GM12878 (cell line): ENCODE results near the gene LTA. TPM values are rescaled to one million over a fixed set of nuclear protein-coding genes. Genes with fewer than 3 reads are reported as not detected.
A peak's percentile ranks its signal among the peaks of the same experiment; 100 is the strongest.

ENCODE experiments used
- ATAC-seq: fragments of 200-7000 bp; cut with Tn5 transposase; 3 replicates; pipeline ENCODE4 v1.9.1; 2020; ENCODE audit warnings: mild to moderate bottlenecking, moderate library complexity
- BruUV-seq: library from RNA; stranded (reverse); fragments of 400-500 nt; replicated peaks from 2 replicates; lab custom pipeline; 2021; lab: Mats Ljungman, UMichigan
- CTCF ChIA-PET: fragments of 300-600 bp; sonication (Branson Sonifier 250); formaldehyde crosslinking; extraction: SDS; loops from one replicate; lab custom pipeline; 2021; ENCODE audit warnings: inconsistent platforms; lab: Yijun Ruan, JAX
- POLR2A ChIA-PET: fragments of 350-600 bp; formaldehyde crosslinking; extraction: SDS; loops from one replicate; lab custom pipeline; 2021; ENCODE audit warnings: inconsistent platforms; lab: Charles Lee
- RAD21 ChIA-PET: fragments of 300-600 bp; sonication (Branson Sonifier 250); formaldehyde crosslinking; loops from one replicate; lab custom pipeline; 2023; ENCODE audit warnings: antibody characterized with exemption; ENCODE audit not compliant: unreplicated experiment; lab: Charles Lee
- SMC1A ChIA-PET: fragments of 300-600 bp; sonication (Branson Sonifier 250); formaldehyde crosslinking; loops from one replicate; lab custom pipeline; 2023; ENCODE audit not compliant: unreplicated experiment, uncharacterized antibody; lab: Charles Lee
- DNase-seq: peaks from one replicate; pipeline ENCODE4 v3.0.0-alpha.2; 2011; ENCODE audit warnings: low read depth, low spot score
- FAIRE-seq: peaks from 3 replicates; lab custom pipeline; 2011; peaks lifted over from hg19 to GRCh38; lab: Jason Lieb, UNC
- H2AFZ ChIP-seq: 2 replicates; pipeline ENCODE4 v1.6.0; 2011; ENCODE audit warnings: low read depth, low read length, control low read depth; ENCODE audit not compliant: control insufficient read depth
- H3K27ac ChIP-seq: 2 replicates; pipeline ENCODE4 v1.5.1; 2011; ENCODE audit warnings: control low read depth; ENCODE audit not compliant: control insufficient read depth, insufficient read depth
- H3K27me3 ChIP-seq, 2 experiments: replicated peaks in 1 of 2; 2 replicates each; pipeline versions ENCODE4 v1.6.0 to v1.6.1; 2011; ENCODE audit warnings: low read length in 1 of 2; ENCODE audit not compliant: control insufficient read depth in 2 of 2, insufficient read depth in 2 of 2
- H3K36me3 ChIP-seq, 2 experiments: 2 replicates each; pipeline ENCODE4 v1.5.1; 2011; ENCODE audit warnings: low read length in 1 of 2; ENCODE audit not compliant: control insufficient read depth in 2 of 2, insufficient read depth in 2 of 2
- H3K4me1 ChIP-seq: 2 replicates; pipeline ENCODE4 v1.6.1; 2011; ENCODE audit warnings: mild to moderate bottlenecking, low read length, moderate library complexity, mixed read lengths; ENCODE audit not compliant: control insufficient read depth, insufficient read depth
- H3K4me2 ChIP-seq: 2 replicates; pipeline ENCODE4 v1.6.0; 2011; ENCODE audit warnings: control low read depth; ENCODE audit not compliant: control insufficient read depth, insufficient read depth
- H3K4me3 ChIP-seq: fragments of 200-600 bp; sonication (generic); 2 replicates; pipeline ENCODE4 v1.5.1; 2016
- H3K79me2 ChIP-seq: 2 replicates; pipeline ENCODE4 v1.6.0; 2011; ENCODE audit warnings: low read length; ENCODE audit not compliant: control insufficient read depth, insufficient read depth
- H3K9ac ChIP-seq: 2 replicates; pipeline ENCODE4 v1.8.0; 2011; ENCODE audit warnings: low read length, control low read depth, mixed read lengths; ENCODE audit not compliant: control insufficient read depth, insufficient read depth
- H3K9me3 ChIP-seq: replicated peaks from 3 replicates; pipeline ENCODE4 v1.5.1; 2011; ENCODE audit warnings: mild to moderate bottlenecking, low read length; ENCODE audit not compliant: control insufficient read depth, insufficient read depth
- H4K20me1 ChIP-seq: 2 replicates; pipeline ENCODE4 v1.6.0; 2011; ENCODE audit not compliant: control insufficient read depth, insufficient read depth
- BHLHE40 ChIP-seq, 2 experiments: fragments of 450-650 bp in 1 of 2; IDR thresholded peaks; 2 replicates each; pipeline ENCODE4 v1.6.1; 2011 to 2017; ENCODE audit warnings: low read depth in 2 of 2, borderline replicate concordance in 1 of 2, improper control_type of control experiment in 1 of 2, low read length in 1 of 2, mild to moderate bottlenecking in 1 of 2
- POLR2A ChIP-seq: IDR thresholded peaks from 2 replicates; pipeline ENCODE4 v1.6.1; 2011; ENCODE audit warnings: low read depth, mild to moderate bottlenecking, low read length
- POLR2AphosphoS5 ChIP-seq: IDR thresholded peaks from 2 replicates; pipeline ENCODE4 v1.6.1; 2011; ENCODE audit warnings: mild to moderate bottlenecking, low read length, inconsistent platforms
- SMAD5 ChIP-seq: IDR thresholded peaks from 2 replicates; pipeline ENCODE4 v1.6.1; 2016; ENCODE audit warnings: antibody characterized with exemption, low read depth
- TCF3 ChIP-seq: IDR thresholded peaks from 2 replicates; pipeline ENCODE4 v1.6.1; 2012; ENCODE audit warnings: low read depth, mild to moderate bottlenecking, low read length, borderline replicate concordance; ENCODE audit not compliant: insufficient read depth
- ZNF24 ChIP-seq: fragments of 450-650 bp; IDR thresholded peaks from 2 replicates; pipeline ENCODE4 v1.6.1; 2017; ENCODE audit warnings: antibody characterized with exemption, mild to moderate bottlenecking
- ZNF274 ChIP-seq: IDR thresholded peaks from one replicate; pipeline ENCODE4 v1.8.0; 2011; ENCODE audit not compliant: insufficient read length, insufficient read depth
- ZNF687 ChIP-seq: fragments of 450-650 bp; IDR thresholded peaks from 2 replicates; pipeline ENCODE4 v1.6.1; 2017; ENCODE audit warnings: mild to moderate bottlenecking, moderate library complexity
- ZSCAN29 ChIP-seq: fragments of 450-650 bp; IDR thresholded peaks from 2 replicates; pipeline ENCODE4 v1.6.1; 2017; ENCODE audit warnings: mild to moderate bottlenecking, moderate library complexity
- WGBS: methylation state at CpG from one replicate; pipeline ENCODE4 v1.1.6; 2016; ENCODE audit warnings: low lambda C conversion rate; ENCODE audit not compliant: insufficient replicate concordance, insufficient coverage; ENCODE audit errors: missing lambda C conversion rate; 5-methylcytosine and 5-hydroxymethylcytosine counted together
- in situ Hi-C: fragments of 300-500 bp; cut with MboI; formaldehyde crosslinking; loops from 9 replicates; pipeline ENCODE4 v1.14.3; 2018; ENCODE audit warnings: mixed read lengths
- intact Hi-C: fragments of 100-400 bp; cut with micrococcal nuclease; formaldehyde crosslinking; loops from one replicate; pipeline ENCODE4 v1.14.2; 2022; ENCODE audit not compliant: unreplicated experiment
- polyA plus RNA-seq, 11 experiments: library from polyadenylated mRNA; depleted of rRNA in 4 of 11; unstranded in 6 of 11; stranded (reverse) in 5 of 11; fragments of >200 nt; fragmentation: Nextera tagmentation in 4 of 11; fragmentation: Illumina TruSeq in 1 of 11; extraction: Ambion mirVana in 4 of 11; extraction: Trizol in 1 of 11; gene quantifications; 1 replicate in 1 of 11; 2 replicates in 10 of 11; pipeline versions ENCODE4 v1.2.1 to v1.2.3, GENCODE V29; 2011 to 2016; ENCODE audit warnings: inconsistent platforms in 2 of 11, missing spikeins in 2 of 11, low read depth in 1 of 11
- total RNA-seq, 4 experiments: library from RNA; depleted of rRNA in 3 of 4; stranded (reverse); fragments of >200 nt in 3 of 4; fragmentation: Illumina TruSeq in 1 of 4; extraction: Trizol in 1 of 4; gene quantifications; 2 replicates each; pipeline versions ENCODE4 v1.2.1 to v1.2.3, GENCODE V29; 2013 to 2021
- TF ChIP-seq, protein P1 (sequence below): IDR thresholded peaks from 2 replicates; pipeline ENCODE4 v1.6.1; 2012; ENCODE audit warnings: low read depth, low read length, improper control_type of control experiment
- TF ChIP-seq, protein P2 (sequence below): fragments of 450-650 bp; IDR thresholded peaks from 2 replicates; pipeline ENCODE4 v1.6.1; 2014; ENCODE audit warnings: mild to moderate bottlenecking

LTA gene
- total and polyA plus RNA-seq, 10 of the 15 experiments (the other 5 are each of a cell fraction or from before 2014, with no cell fraction given), result 27.5 to 100 (median 75.1) TPM

GRCh38 chr6:31621991-31622390 lies 49.9 kb downstream of the LTA start (continued):
- no peak for TF ChIP-seq ZNF687
- no peak for TF ChIP-seq ZSCAN29
- TF ChIP-seq, protein P1, sequence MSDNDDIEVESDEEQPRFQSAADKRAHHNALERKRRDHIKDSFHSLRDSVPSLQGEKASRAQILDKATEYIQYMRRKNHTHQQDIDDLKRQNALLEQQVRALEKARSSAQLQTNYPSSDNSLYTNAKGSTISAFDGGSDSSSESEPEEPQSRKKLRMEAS, result no peak
- TF ChIP-seq, all 136 proteins: peak for 0

DNA sequence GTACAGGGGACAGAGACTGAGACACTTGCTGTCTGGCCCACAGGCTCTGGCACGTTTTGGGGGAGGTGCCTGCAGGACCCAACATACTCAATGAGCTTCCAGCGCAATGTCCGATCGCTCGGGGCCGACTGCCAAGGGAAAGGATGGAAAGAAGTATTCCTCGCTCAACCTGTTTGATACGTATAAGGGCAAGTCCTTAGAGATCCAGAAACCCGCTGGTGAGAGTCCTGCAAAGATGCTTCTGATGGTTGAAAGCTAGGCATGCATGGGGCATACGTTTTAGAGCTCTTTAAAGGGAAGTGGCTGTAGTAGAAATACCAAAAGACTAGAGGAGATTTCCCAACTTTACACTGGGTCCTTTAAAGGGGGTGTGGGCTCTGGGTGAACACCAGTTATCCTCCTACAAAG lies 50.6 kb downstream of the LTA start:
- 86% methylated on average over 10 of the region's 10 CpGs for WGBS
- ATAC-seq (no peak), DNase-seq (no peak), FAIRE-seq (no peak)
- Histone ChIP-seq H3K27me3 (no peaks in the 10 kb centered on the region), H3K9me3 (no peaks in the 10 kb centered on the region), H3K27ac (no peak overlapping the region), H2AFZ (no peak overlapping the region), H3K36me3 (peaks cover 31 to 39% of the 10 kb centered on the region in 2 experiments), H4K20me1 (peaks cover 4% of the 10 kb centered on the region; the same call in 1 of the 2 replicates), H3K4me3 (peak overlapping the region; percentile 86; the same call in 1 of the 2 replicates), H3K4me1 (peaks cover 2% of the 10 kb centered on the region), H3K79me2 (peaks cover 39% of the 10 kb centered on the region), H3K4me2 (peak overlapping the region; percentile 74), H3K9ac (peak overlapping the region; percentile 99; the same call in 1 of the 2 replicates)
- intact Hi-C loops, result no loop called here
- CTCF ChIA-PET, result interaction anchor here (0.9 to 3.0 kb wide), 14 partner anchors 10 to 210 kb away, joined by 3 to 17 read pairs (median 4); partner anchors contain the start of genes ABHD16A, ATP6V1G2, BAG6 and LST1
- TF ChIP-seq TCF3 (no peak), ZNF274 (no peak), POLR2A (0 out of 2 replicates have a peak, but pooled peaks have one; percentile 15), ZNF24 (no peak), BHLHE40 (IDR thresholded peaks at IDR 0.05; ENCODE audit: borderline replicate concordance in 1 of 2, low read depth in 2 of 2, low read length in 1 of 2) (peak; percentile 19 to 57; a peak in 2 of 4 replicates), SMAD5 (peak; percentile 52; the same call in 1 of the 2 replicates), POLR2AphosphoS5 (0 out of 2 replicates have a peak, but pooled peaks have one; percentile 24)
- TF ChIP-seq, protein P2, sequence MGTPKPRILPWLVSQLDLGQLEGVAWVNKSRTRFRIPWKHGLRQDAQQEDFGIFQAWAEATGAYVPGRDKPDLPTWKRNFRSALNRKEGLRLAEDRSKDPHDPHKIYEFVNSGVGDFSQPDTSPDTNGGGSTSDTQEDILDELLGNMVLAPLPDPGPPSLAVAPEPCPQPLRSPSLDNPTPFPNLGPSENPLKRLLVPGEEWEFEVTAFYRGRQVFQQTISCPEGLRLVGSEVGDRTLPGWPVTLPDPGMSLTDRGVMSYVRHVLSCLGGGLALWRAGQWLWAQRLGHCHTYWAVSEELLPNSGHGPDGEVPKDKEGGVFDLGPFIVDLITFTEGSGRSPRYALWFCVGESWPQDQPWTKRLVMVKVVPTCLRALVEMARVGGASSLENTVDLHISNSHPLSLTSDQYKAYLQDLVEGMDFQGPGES, result no peak
- POLR2A ChIA-PET, result interaction anchor here (0.6 to 5.2 kb wide), 10 partner anchors 16 to 183 kb away, joined by 3 to 58 read pairs (median 3); partner anchors contain the start of genes ABHD16A, APOM, BAG6 and C6orf47
- SMC1A ChIA-PET, result interaction anchor here (0.7 to 2.9 kb wide), 14 partner anchors 10 to 240 kb away, joined by 3 to 15 read pairs (median 3); partner anchors contain the start of genes BAG6, C6orf47, GPANK1 and NEU1
- in situ Hi-C loops, result no loop called here
- RAD21 ChIA-PET, result interaction anchor here (0.7 to 2.6 kb wide), 6 partner anchors 29 to 147 kb away, joined by 3 to 11 read pairs (median 4); partner anchors contain the start of genes ATP6V1G2, BAG6, NFKBIL1 and TNF
- BruUV-seq, result no TSS peak
